ENCODE measurements around the gene FILIP1. TPM values are rescaled to one million over a fixed set of nuclear protein-coding genes. Genes with fewer than 3 reads are reported as not detected.

FILIP1 gene
- total and polyA plus RNA-seq, 2 of the 8 experiments (the other 6 are each of a cell fraction or from before 2014, with no cell fraction given), result 2.4 to 5.7 TPM

- TF ChIP-seq CHD7 (IDR thresholded peaks at IDR 0.05; ENCODE audit: insufficient replicate concordance, low read length), result no peak
These were observed 117.1 kb downstream of the FILIP1 start (continued) for GRCh38 chr6:75376347-75377024.

Measured in H1 (cell line).